A673 (cell line): Measurements from ENCODE around the gene GGA3. TPM values are rescaled to one million over a fixed set of nuclear protein-coding genes. Genes with fewer than 3 reads are reported as not detected.
"Not testable (repeated sequence)": the region's sequence is repeated elsewhere in the genome, so short reads cannot be mapped to it uniquely, and the experiment has no call there.

Experiments used
- BruUV-seq: library from RNA; stranded (reverse); fragments of 400-500 nt; replicated peaks from 2 replicates; lab custom pipeline; 2021; lab: Mats Ljungman, UMichigan
- CTCF ChIA-PET: fragments of 300-600 bp; sonication (Branson Sonifier 250); formaldehyde crosslinking; loops from one replicate; lab custom pipeline; 2022; ENCODE audit warnings: antibody characterized with exemption; lab: Charles Lee
- POLR2A ChIA-PET: fragments of 300-600 bp; sonication (Branson Sonifier 250); formaldehyde crosslinking; loops from one replicate; lab custom pipeline; 2022; ENCODE audit warnings: antibody characterized with exemption; ENCODE audit not compliant: low non-redundant PET; lab: Charles Lee
- DNase-seq: peaks from one replicate; pipeline ENCODE4 v3.0.0-alpha.2; 2015; ENCODE audit warnings: low spot score
- H3K27ac ChIP-seq: fragments of 200-600 bp; sonication (generic); 2 replicates; pipeline ENCODE4 v1.5.1; 2016; ENCODE audit warnings: mixed run types, low read depth, mild to moderate bottlenecking, mixed read lengths, antibody characterized with exemption, low read length; ENCODE audit not compliant: poor library complexity, severe bottlenecking
- H3K27me3 ChIP-seq: fragments of 200-600 bp; sonication (generic); replicated peaks from 2 replicates; pipeline ENCODE4 v1.6.1; 2017; ENCODE audit warnings: mixed run types, low read depth, mild to moderate bottlenecking, mixed read lengths, antibody characterized with exemption, low read length; ENCODE audit not compliant: insufficient read depth, poor library complexity
- H3K36me3 ChIP-seq: fragments of 200-600 bp; sonication (generic); 2 replicates; pipeline ENCODE4 v1.6.1; 2016; ENCODE audit warnings: mixed run types, mild to moderate bottlenecking, mixed read lengths, antibody characterized with exemption, low read length; ENCODE audit not compliant: insufficient read depth, poor library complexity, severe bottlenecking
- H3K4me1 ChIP-seq: fragments of 200-600 bp; sonication (generic); 2 replicates; pipeline ENCODE4 v1.6.1; 2017; ENCODE audit warnings: mixed run types, mild to moderate bottlenecking, mixed read lengths, antibody characterized with exemption, low read length; ENCODE audit not compliant: insufficient read depth, poor library complexity, severe bottlenecking
- H3K4me3 ChIP-seq: fragments of 200-600 bp; sonication (generic); 2 replicates; pipeline ENCODE4 v1.5.1; 2016; ENCODE audit warnings: low read depth, mixed run types, mild to moderate bottlenecking, mixed read lengths, low read length; ENCODE audit not compliant: poor library complexity, severe bottlenecking
- H3K9me3 ChIP-seq: fragments of 200-600 bp; sonication (generic); 2 replicates; pipeline ENCODE4 v1.6.1; 2016; ENCODE audit warnings: mixed run types, low read depth, mild to moderate bottlenecking, mixed read lengths, antibody characterized with exemption, low read length; ENCODE audit not compliant: poor library complexity, severe bottlenecking
- CTCF ChIP-seq: fragments of 300-800, 200-600 bp; sonication (generic); conservative IDR thresholded peaks from 2 replicates; pipeline ENCODE4 v1.5.1; 2017; ENCODE audit warnings: low read depth, mild to moderate bottlenecking, antibody characterized with exemption, low read length, moderate library complexity, mixed read lengths
- EZH2 ChIP-seq: fragments of 200-600 bp; sonication (generic); IDR thresholded peaks from 2 replicates; pipeline ENCODE4 v1.6.1; 2017; ENCODE audit warnings: borderline replicate concordance, low read depth, mild to moderate bottlenecking, mixed read lengths, antibody characterized with exemption, low read length; ENCODE audit not compliant: poor library complexity, severe bottlenecking
- intact Hi-C: fragments of 100-400 bp; cut with micrococcal nuclease; formaldehyde crosslinking; loops from one replicate; pipeline ENCODE4 v1.10.0; 2022; ENCODE audit not compliant: unreplicated experiment
- total RNA-seq: library from RNA; stranded (reverse); gene quantifications from 2 replicates; pipeline ENCODE4 v1.2.3, GENCODE V29; 2021

GGA3 gene
- total RNA-seq, 1 experiment from 2014 or later = 52.7 TPM

DNA sequence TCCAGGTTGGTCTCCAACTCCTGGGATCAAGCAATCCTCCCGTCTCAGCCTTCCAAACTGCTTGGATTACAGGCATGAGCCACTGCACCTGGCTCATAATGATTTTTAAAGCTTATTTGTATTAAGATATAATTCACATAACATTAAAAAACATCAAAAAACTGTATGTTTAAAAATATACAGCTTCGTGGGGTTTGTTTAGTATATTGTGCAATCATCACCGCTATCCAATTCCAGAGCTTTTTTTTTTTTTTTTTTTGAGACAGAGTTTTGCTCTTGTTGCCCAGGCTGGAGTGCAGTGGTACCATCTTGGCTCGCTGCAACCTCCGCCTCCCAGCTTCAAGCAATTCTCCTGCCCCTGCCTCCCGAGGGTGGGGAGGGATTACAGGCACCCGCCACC is 38.9 kb upstream of the GGA3 start:
- Histone ChIP-seq H3K4me1 (no peaks in the 10 kb centered on the region), H3K27me3 (no peaks in the 10 kb centered on the region), H3K9me3 (no peaks in the 10 kb centered on the region), H3K4me3 (no peak overlapping the region), H3K27ac (no peak overlapping the region), H3K36me3 (no peaks in the 10 kb centered on the region)
- ChIA-PET CTCF (no interaction called here), POLR2A (no interaction called here)
- TF ChIP-seq EZH2 (no peak), CTCF (no peak)
- intact Hi-C loops = no loop called here
- BruUV-seq = no TSS peak
- DNase-seq = no peak

DNA sequence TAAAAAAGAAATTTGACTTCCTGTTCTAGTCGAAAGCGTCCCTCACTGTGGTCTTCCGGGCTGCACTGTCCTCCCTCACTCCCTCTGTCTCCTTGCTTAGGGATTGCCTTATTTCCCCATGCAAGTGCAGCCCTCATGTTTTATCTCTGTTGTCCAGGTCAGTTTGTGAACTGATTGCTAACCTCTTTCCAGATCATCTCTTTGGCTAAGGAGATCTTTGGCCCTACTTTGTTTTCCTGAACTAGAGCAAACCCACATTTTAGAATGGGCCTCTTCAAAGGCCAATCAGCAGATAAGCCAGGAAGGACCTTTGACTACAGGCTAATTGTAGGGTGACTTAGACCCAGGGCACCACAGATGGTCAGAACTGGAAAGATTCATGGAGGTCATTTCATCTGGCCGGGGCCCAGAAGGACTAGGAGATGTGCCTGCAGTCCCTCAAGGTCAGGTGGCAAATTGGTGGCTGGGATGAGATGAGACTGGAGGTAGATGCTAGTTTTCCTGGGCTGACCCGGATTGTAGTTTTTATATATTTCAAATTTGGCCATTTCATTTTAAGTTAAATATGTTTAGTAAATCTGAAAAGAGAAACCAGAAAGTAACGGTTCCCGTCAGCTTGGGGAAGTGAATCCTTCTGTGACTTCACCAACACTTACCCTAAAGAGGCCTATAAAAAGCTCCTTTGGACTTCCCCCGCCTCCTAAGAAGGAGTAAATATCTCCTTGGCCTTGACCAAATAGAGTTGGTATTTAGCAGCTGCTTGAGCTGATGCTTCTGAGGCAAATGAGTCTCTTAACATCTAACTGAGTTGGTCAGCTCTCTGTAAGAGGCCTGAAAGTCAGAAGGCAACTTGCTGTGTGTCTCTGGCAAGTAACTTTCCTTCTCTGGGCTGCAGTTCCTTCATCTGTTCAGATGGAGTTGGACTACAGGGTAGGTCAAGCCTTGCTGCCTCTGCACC is 34.1 kb upstream of the GGA3 start:
- no peaks in the 10 kb centered on the region for H3K4me1 ChIP-seq
- H3K27me3 ChIP-seq = no peaks in the 10 kb centered on the region
- no peak for TF ChIP-seq EZH2
- TF ChIP-seq CTCF = no peak
- no peak overlapping the region for H3K4me3 ChIP-seq
- no peaks in the 10 kb centered on the region for H3K9me3 ChIP-seq
- CTCF ChIA-PET = no interaction called here
- H3K27ac ChIP-seq = no peak overlapping the region
- no peaks in the 10 kb centered on the region for H3K36me3 ChIP-seq
- POLR2A ChIA-PET = no interaction called here
- DNase-seq = no peak
- no TSS peak for BruUV-seq
- intact Hi-C loops = no loop called here

GRCh38 chr17:75292810-75293448 is 31.5 kb upstream of the GGA3 start:
- BruUV-seq, POLR2A ChIA-PET: not testable (repeated sequence)

More at GRCh38 chr17:75292810-75293448, 31.5 kb upstream of the GGA3 start:
- H3K9me3 ChIP-seq, H3K36me3 ChIP-seq, DNase-seq, intact Hi-C loops, H3K4me3 ChIP-seq, H3K4me1 ChIP-seq, H3K27ac ChIP-seq, H3K27me3 ChIP-seq: not testable (repeated sequence)
- CTCF ChIA-PET = interaction anchor here (0.7 kb wide), 1 partner anchor 23 kb away, joined by 5 read pairs; no protein-coding TSS in a partner anchor
